HEK293 (cell line): Measurements from ENCODE around the gene TSPEAR.

Source experiments
- CTCF ChIA-PET: fragments of 350-600 bp; formaldehyde crosslinking; extraction: SDS; loops from one replicate; lab custom pipeline; 2021; ENCODE audit warnings: antibody characterized with exemption; lab: Yijun Ruan, JAX
- POLR2A ChIA-PET: fragments of 300-600 bp; formaldehyde crosslinking; extraction: SDS; loops from one replicate; lab custom pipeline; 2020; ENCODE audit warnings: antibody characterized with exemption, inconsistent platforms; lab: Yijun Ruan, JAX
- H3K27ac ChIP-seq: fragments of 200-500 bp; sonication (Bioruptor generic); 2 replicates; pipeline ENCODE4 v1.5.1; 2014; ENCODE audit warnings: low read depth, low read length, control low read depth, inconsistent platforms; ENCODE audit errors: extremely low read depth
- H3K36me3 ChIP-seq, 2 experiments: fragments of 200-500 bp in 1 of 2; sonication (Bioruptor generic) in 1 of 2; 1 replicate in 1 of 2; 2 replicates in 1 of 2; pipeline ENCODE4 v1.5.1; 2014 to 2017; ENCODE audit warnings: inconsistent platforms in 2 of 2, low read length in 2 of 2; ENCODE audit not compliant: control insufficient read depth in 2 of 2, insufficient read depth in 1 of 2
- H3K4me1 ChIP-seq: fragments of 200-500 bp; sonication (Bioruptor generic); 2 replicates; pipeline ENCODE4 v1.5.1; 2014; ENCODE audit warnings: mild to moderate bottlenecking, low read length, inconsistent platforms; ENCODE audit not compliant: control insufficient read depth, insufficient read depth
- H3K4me3 ChIP-seq: 2 replicates; pipeline ENCODE4 v1.5.1; 2011; ENCODE audit warnings: low read depth, mild to moderate bottlenecking, control low read depth, low read length, moderate library complexity
- H3K9me3 ChIP-seq: fragments of 200-500 bp; sonication (Bioruptor generic); 2 replicates; pipeline ENCODE4 v1.5.1; 2014; ENCODE audit warnings: low read depth, low read length, inconsistent platforms; ENCODE audit not compliant: control insufficient read depth, insufficient read depth
- GFI1B ChIP-seq: fragments of 450-650 bp; formaldehyde crosslinking; IDR thresholded peaks from 2 replicates; pipeline ENCODE4 v1.5.1; 2016; ENCODE audit warnings: missing biosample characterization, missing genetic modification characterization
- SCRT2 ChIP-seq: fragments of 450-650 bp; formaldehyde crosslinking; IDR thresholded peaks from 2 replicates; pipeline ENCODE4 v1.5.1; 2016; ENCODE audit warnings: missing biosample characterization, missing genetic modification characterization
- ZEB2 ChIP-seq: fragments of 450-650 bp; formaldehyde crosslinking; IDR thresholded peaks from 2 replicates; pipeline ENCODE4 v1.5.1; 2016; ENCODE audit warnings: missing biosample characterization, missing genetic modification characterization
- ZFP3 ChIP-seq: fragments of 450-650 bp; formaldehyde crosslinking; IDR thresholded peaks from 2 replicates; pipeline ENCODE4 v1.5.1; 2016; ENCODE audit warnings: low read depth, missing biosample characterization, missing genetic modification characterization
- ZNF16 ChIP-seq: fragments of 450-650 bp; formaldehyde crosslinking; IDR thresholded peaks from 2 replicates; pipeline ENCODE4 v1.5.1; 2016; ENCODE audit warnings: low read depth, missing biosample characterization, missing genetic modification characterization
- ZNF169 ChIP-seq: fragments of 450-650 bp; formaldehyde crosslinking; IDR thresholded peaks from 2 replicates; pipeline ENCODE4 v1.5.1; 2016; ENCODE audit warnings: missing biosample characterization, missing genetic modification characterization
- ZNF175 ChIP-seq: fragments of 450-650 bp; formaldehyde crosslinking; IDR thresholded peaks from 2 replicates; pipeline ENCODE4 v1.5.1; 2016; ENCODE audit warnings: missing biosample characterization, missing genetic modification characterization
- ZNF19 ChIP-seq: fragments of 450-650 bp; formaldehyde crosslinking; IDR thresholded peaks from 2 replicates; pipeline ENCODE4; 2016; ENCODE audit warnings: missing biosample characterization, missing genetic modification characterization, low read depth
- ZNF2 ChIP-seq: fragments of 450-650 bp; formaldehyde crosslinking; IDR thresholded peaks from 2 replicates; pipeline ENCODE4 v1.5.1; 2016; ENCODE audit warnings: missing biosample characterization, missing genetic modification characterization
- ZNF202 ChIP-seq: fragments of 450-650 bp; formaldehyde crosslinking; IDR thresholded peaks from 2 replicates; pipeline ENCODE4 v1.5.1; 2016; ENCODE audit warnings: missing biosample characterization, missing genetic modification characterization, borderline replicate concordance
- ZNF274 ChIP-seq, 2 experiments: fragments of 200-500 bp in 1 of 2; fragments of 450-650 bp in 1 of 2; sonication (Bioruptor generic) in 1 of 2; formaldehyde crosslinking in 1 of 2; IDR thresholded peaks; 2 replicates each; pipeline versions ENCODE4 v1.5.1 to v1.6.1; 2014 to 2016; ENCODE audit warnings: borderline replicate concordance in 1 of 2, inconsistent platforms in 1 of 2, low read length in 1 of 2, missing biosample characterization in 1 of 2, missing genetic modification characterization in 1 of 2
- ZNF404 ChIP-seq: fragments of 450-650 bp; formaldehyde crosslinking; IDR thresholded peaks from 2 replicates; pipeline ENCODE4 v1.5.1; 2017; ENCODE audit warnings: missing biosample characterization, missing genetic modification characterization
- ZNF658 ChIP-seq: fragments of 450-650 bp; formaldehyde crosslinking; IDR thresholded peaks from 2 replicates; pipeline ENCODE4; 2016; ENCODE audit warnings: missing biosample characterization, missing genetic modification characterization
- ZNF791 ChIP-seq: fragments of 450-650 bp; formaldehyde crosslinking; IDR thresholded peaks from 2 replicates; pipeline ENCODE4 v1.5.1; 2016; ENCODE audit warnings: missing biosample characterization, missing genetic modification characterization
- TF ChIP-seq, protein P1 (sequence below): fragments of 450-650 bp; formaldehyde crosslinking; IDR thresholded peaks from 2 replicates; pipeline ENCODE4 v1.5.1; 2016; ENCODE audit warnings: missing biosample characterization, missing genetic modification characterization, low read depth
- TF ChIP-seq, protein P2 (sequence below): fragments of 450-650 bp; formaldehyde crosslinking; IDR thresholded peaks from 2 replicates; pipeline ENCODE4 v1.5.0; 2017; ENCODE audit warnings: missing biosample characterization, missing genetic modification characterization, borderline replicate concordance
- TF ChIP-seq, protein P3 (sequence below): sonication (generic); formaldehyde crosslinking; IDR thresholded peaks from 2 replicates; pipeline ENCODE4 v1.8.1; 2022; ENCODE audit warnings: mild to moderate bottlenecking, moderate library complexity, missing genetic modification reagents
- TF ChIP-seq, protein P4 (sequence below): fragments of 450-650 bp; formaldehyde crosslinking; optimal IDR thresholded peaks from 2 replicates; pipeline ENCODE3; 2016; ENCODE audit warnings: missing biosample characterization, mild to moderate bottlenecking, missing genetic modification characterization

Gene TSPEAR

DNA sequence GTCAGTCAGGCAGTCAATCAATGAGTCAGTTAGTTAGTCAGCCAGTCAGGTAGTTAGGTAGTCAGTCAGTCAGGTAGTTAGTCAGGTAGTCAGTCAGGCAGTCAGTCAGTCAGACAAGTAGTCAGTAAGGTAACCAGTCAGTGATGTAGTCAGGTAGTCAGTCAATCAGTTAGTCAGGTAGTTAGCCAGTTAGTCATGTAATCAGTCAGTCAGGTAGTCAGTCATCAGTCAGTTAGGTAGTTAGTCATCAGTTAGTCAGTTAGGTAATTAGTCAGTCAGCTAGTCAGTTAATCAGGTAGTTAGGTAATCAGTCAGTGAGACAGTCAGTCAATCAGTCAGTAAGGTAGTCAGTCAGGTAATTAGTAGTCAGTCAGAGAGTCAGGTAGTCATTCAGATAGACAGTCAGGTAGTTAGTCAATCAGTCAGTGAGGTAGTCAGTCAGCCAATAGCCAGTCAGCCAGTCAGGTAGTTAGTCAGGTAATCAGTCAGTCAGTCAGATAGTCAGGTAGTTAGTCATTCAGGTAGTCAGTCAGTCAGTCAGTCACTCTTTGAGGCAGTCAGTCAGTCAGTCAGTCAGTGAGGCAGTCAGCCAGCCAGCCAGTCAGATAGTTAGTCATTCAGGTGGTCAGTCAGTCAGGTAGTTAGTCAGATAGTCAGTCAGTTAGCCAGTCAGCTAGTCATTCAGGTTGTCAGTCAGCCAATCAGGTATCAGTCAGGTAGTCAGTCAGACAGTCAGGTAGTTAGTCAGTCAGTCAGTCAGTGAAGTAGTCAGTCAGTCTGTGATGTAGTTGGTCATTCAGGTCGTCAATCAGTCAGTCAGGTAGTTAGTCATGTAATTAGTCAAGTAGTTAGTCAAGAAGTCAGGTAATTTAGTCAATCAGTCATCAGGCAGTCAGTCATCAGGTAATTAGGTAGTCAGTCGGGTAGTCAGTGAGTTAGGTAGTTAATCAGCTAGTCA, 186.7 kb downstream of the TSPEAR start:
- CTCF ChIA-PET = interaction anchor here (1.5 kb wide), 1 partner anchor 14 kb away, joined by 6 read pairs; no protein-coding TSS in a partner anchor
- no peak overlapping the region for H3K27ac ChIP-seq
- H3K9me3 ChIP-seq = no peaks in the 10 kb centered on the region
- no peak overlapping the region for H3K4me3 ChIP-seq
- no peaks in the 10 kb centered on the region for H3K4me1 ChIP-seq
- POLR2A ChIA-PET = no interaction called here
- no peak for TF ChIP-seq ZNF175 (tag by site-specific recombination)
- no peak for TF ChIP-seq SCRT2 (tag by site-specific recombination)
- TF ChIP-seq ZNF19 = no peak
- TF ChIP-seq ZNF658 = peak; percentile 59; the same call in 1 of the 2 replicates
- TF ChIP-seq, protein P1, sequence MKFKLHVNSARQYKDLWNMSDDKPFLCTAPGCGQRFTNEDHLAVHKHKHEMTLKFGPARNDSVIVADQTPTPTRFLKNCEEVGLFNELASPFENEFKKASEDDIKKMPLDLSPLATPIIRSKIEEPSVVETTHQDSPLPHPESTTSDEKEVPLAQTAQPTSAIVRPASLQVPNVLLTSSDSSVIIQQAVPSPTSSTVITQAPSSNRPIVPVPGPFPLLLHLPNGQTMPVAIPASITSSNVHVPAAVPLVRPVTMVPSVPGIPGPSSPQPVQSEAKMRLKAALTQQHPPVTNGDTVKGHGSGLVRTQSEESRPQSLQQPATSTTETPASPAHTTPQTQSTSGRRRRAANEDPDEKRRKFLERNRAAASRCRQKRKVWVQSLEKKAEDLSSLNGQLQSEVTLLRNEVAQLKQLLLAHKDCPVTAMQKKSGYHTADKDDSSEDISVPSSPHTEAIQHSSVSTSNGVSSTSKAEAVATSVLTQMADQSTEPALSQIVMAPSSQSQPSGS (tag by site-specific recombination) = 0 out of 2 replicates have a peak, but pooled peaks have one; percentile 5
- 0 out of 2 replicates have a peak, but pooled peaks have one; percentile 3 for TF ChIP-seq ZNF16 (tag by site-specific recombination)
- TF ChIP-seq ZNF2 (tag by site-specific recombination) = no peak
- TF ChIP-seq ZNF169 = 0 out of 2 replicates have a peak, but pooled peaks have one; percentile 19
- TF ChIP-seq, protein P2, sequence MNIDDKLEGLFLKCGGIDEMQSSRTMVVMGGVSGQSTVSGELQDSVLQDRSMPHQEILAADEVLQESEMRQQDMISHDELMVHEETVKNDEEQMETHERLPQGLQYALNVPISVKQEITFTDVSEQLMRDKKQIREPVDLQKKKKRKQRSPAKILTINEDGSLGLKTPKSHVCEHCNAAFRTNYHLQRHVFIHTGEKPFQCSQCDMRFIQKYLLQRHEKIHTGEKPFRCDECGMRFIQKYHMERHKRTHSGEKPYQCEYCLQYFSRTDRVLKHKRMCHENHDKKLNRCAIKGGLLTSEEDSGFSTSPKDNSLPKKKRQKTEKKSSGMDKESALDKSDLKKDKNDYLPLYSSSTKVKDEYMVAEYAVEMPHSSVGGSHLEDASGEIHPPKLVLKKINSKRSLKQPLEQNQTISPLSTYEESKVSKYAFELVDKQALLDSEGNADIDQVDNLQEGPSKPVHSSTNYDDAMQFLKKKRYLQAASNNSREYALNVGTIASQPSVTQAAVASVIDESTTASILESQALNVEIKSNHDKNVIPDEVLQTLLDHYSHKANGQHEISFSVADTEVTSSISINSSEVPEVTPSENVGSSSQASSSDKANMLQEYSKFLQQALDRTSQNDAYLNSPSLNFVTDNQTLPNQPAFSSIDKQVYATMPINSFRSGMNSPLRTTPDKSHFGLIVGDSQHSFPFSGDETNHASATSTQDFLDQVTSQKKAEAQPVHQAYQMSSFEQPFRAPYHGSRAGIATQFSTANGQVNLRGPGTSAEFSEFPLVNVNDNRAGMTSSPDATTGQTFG (tag by site-specific recombination) = peak; percentile 52; the same call in 1 of the 2 replicates
- no peaks in the 10 kb centered on the region for H3K36me3 ChIP-seq

DNA sequence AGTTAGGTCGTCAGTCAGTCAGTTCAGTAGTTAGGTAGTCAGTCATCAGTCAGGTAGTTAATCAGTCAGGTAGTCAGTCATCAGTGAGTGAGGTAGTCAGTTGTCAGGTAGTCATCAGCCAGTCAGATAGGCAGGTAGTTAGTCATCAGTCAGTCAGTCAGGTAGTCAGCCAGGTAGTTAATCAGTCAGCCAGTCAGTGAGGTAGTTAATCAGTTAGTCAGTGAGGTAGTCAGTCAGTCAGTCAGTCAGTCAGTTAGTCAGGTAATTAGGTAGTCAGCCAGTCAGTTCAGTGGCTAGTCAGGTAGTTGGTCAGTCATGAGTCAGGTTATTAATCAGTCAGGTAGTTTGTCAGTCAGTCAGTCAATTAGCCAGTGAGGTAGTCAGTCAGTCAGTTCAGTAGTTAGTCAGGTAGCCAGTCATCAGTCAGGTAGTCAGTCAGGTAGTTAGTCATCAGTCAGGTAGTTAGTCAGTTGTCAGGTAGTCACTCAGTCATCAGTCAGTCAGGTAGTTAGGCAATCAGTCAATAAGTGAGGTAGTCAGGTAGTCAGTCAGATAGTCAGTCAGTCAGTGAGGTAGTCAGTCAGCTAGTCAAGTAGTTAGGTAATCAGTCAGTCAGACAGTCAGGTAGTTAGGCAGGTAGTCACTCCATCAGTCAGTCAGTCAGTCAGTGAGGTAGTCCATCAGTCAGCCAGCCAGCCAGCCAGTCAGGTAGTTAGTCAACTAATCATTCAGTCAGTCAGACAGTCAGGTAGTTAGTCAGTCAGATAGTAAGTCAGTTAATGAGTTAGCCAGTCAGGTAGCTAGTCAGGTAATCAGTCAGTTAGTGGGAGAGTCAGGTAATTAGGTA, 187.6 kb downstream of the TSPEAR start:
- no peak overlapping the region for H3K4me3 ChIP-seq
- H3K4me1 ChIP-seq = no peaks in the 10 kb centered on the region
- no peak overlapping the region for H3K27ac ChIP-seq
- no peaks in the 10 kb centered on the region for H3K36me3 ChIP-seq
- TF ChIP-seq ZFP3 (tag by site-specific recombination) = no peak
- TF ChIP-seq ZNF791 = 0 out of 2 replicates have a peak, but pooled peaks have one; percentile 16
- 0 out of 2 replicates have a peak, but pooled peaks have one; percentile 10 for TF ChIP-seq ZEB2
- ChIA-PET CTCF (interaction anchor here (1.5 kb wide), 1 partner anchor 13 kb away, joined by 6 read pairs; no protein-coding TSS in a partner anchor), POLR2A (no interaction called here)
- H3K9me3 ChIP-seq = no peaks in the 10 kb centered on the region

DNA sequence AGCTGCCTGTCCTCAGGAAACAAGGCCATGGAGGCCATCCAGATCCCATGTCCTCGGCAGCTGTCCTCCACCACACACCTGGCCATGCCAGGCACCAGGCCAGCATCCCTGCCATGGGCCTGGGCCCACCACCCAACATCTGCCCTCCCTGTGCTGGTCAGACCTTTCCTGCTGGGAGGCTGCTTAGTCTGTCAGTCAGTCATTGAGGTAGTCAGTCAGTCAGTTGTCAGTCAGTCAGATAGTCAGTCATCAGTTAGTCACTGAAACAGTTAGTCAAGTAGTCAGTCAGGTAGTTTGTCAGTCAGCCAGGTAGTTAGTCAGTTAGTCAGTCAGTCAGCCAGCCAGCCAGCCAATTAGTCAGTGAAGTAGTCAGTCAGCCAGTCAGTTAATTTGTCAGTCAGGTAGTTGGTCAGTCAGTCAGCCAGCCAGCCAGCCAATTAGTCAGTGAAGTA, 188.6 kb downstream of the TSPEAR start:
- H3K27ac ChIP-seq = no peak overlapping the region
- H3K9me3 ChIP-seq = no peaks in the 10 kb centered on the region
- ChIA-PET CTCF (interaction anchor here (0.6 kb wide), 1 partner anchor 176 kb away, joined by 3 read pairs; no protein-coding TSS in a partner anchor), POLR2A (no interaction called here)
- no peaks in the 10 kb centered on the region for H3K36me3 ChIP-seq
- H3K4me3 ChIP-seq = no peak overlapping the region
- no peaks in the 10 kb centered on the region for H3K4me1 ChIP-seq
- TF ChIP-seq GFI1B (tag by site-specific recombination) (no peak), ZNF19 (no peak), ZNF202 (tag by site-specific recombination) (no peak), ZNF274 (IDR thresholded peaks at IDR 0.05; ENCODE audit: low read length) (no peak), ZNF274 (tag by site-specific recombination; IDR thresholded peaks at IDR 0.05; ENCODE audit: borderline replicate concordance) (no peak), ZNF404 (no peak)
- TF ChIP-seq, protein P3, sequence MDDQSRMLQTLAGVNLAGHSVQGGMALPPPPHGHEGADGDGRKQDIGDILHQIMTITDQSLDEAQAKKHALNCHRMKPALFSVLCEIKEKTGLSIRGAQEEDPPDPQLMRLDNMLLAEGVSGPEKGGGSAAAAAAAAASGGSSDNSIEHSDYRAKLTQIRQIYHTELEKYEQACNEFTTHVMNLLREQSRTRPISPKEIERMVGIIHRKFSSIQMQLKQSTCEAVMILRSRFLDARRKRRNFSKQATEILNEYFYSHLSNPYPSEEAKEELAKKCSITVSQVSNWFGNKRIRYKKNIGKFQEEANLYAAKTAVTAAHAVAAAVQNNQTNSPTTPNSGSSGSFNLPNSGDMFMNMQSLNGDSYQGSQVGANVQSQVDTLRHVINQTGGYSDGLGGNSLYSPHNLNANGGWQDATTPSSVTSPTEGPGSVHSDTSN (CRISPR knock-in tag) = no peak
- TF ChIP-seq, protein P4, sequence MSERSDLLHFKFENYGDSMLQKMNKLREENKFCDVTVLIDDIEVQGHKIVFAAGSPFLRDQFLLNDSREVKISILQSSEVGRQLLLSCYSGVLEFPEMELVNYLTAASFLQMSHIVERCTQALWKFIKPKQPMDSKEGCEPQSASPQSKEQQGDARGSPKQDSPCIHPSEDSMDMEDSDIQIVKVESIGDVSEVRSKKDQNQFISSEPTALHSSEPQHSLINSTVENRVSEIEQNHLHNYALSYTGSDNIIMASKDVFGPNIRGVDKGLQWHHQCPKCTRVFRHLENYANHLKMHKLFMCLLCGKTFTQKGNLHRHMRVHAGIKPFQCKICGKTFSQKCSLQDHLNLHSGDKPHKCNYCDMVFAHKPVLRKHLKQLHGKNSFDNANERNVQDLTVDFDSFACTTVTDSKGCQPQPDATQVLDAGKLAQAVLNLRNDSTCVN (tag by site-specific recombination) = no peak
